ENCODE data around the gene CLMP.
"Not testable (repeated sequence)": the region's sequence is repeated elsewhere in the genome, so short reads cannot be mapped to it uniquely, and the experiment has no call there.

CLMP gene

GRCh38 chr11:123073343-123074057, 121.5 kb downstream of the CLMP start:
- no peak for DNase-seq

GRCh38 chr11:123072762-123073161, 122.3 kb downstream of the CLMP start:
- no peak for DNase-seq

DNA sequence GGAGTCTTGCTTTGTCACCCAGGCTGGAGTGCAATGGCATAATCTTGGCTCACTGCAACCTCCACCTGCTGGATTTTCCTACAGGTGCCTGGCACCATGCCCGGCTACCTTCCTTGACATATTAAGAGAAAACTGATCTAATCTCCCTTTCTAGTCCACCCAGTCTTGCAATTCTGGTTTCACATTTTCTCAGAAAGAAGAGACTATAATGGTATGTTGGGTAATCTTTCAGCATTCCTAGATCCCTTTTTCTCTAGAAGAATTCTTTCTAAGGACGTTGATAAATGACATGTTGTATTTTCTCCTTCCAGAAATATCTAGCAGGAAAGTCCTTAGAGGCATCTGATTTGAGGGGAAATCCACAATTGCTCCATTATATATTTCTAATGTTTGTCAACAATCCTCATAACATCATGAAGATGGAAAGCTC, 122.7 kb downstream of the CLMP start:
- no peak for DNase-seq

- no peak for DNase-seq
These were observed 124.9 kb downstream of the CLMP start for GRCh38 chr11:123069908-123070821.

DNA sequence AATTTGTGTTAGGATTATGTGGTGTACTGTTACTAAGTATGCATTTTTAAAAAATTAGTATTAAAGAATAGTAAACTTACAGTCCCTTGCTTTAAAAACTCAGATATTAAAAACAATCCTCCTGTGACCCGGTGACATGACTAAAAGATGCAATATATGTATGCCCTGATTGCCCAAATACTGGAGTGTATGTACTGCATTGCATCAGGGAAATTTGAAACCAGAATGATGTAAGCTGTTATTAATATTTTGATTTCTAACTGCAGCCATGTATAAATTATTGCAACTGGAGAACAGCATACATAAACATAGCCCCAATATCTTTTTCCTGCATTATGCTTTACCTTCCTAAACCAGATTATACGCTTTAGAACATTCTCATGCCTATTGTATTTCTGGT, 129.4 kb downstream of the CLMP start:
- no peak for DNase-seq

DNA sequence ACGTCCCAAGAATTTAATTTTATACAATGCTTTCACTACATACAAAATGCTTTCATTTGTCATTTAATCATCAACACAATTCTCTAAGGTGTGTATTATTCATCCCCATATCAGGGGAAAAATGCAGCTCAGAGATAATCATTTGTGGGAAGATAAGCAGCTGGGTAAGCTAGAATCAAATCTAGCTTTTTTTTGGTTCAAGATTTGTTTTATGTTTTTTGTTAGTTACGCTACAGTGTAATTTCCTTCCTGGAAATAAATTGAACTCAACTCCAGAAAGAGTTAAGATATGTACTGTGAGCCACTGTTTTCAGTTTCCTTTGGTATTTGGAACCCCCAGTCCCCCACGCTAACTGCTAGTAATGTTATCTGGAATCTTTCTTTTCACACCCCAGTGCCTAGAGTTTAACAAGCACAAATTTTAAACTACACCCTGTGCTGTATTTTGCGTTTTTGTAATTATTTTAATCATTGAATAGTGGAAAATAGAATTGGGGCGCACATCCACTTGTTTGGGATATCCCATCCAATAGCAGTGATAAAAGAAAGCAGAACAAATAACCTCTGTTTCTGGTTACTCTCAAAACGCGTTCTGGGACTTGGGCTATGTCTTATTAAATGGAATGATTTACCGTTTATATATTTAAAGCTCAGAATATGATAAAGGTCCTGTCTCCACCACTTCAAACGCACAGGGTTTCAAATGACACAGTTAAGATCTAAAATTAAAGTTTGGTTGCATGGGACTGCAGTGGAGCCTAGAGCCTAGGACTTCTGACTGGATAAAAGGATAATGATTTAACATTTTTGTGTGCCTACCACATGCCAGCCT, 131.0 kb downstream of the CLMP start:
- DNase-seq: no peak

- peak; percentile 27 for DNase-seq
These were observed 131.9 kb downstream of the CLMP start for GRCh38 chr11:123062892-123063825.

GRCh38 chr11:123062158-123062891, 132.7 kb downstream of the CLMP start:
- peak; percentile 99 for DNase-seq

GRCh38 chr11:123061403-123062157, 133.5 kb downstream of the CLMP start, which contains the start of gene HSPA8:
Gene HSPA8 (minus strand): TSS chr11:123062136. CDS start chr11:123061324, 812 bp downstream.
- DNase-seq: no peak

GRCh38 chr11:123060277-123061000, 134.6 kb downstream of the CLMP start:
- DNase-seq: no peak

GRCh38 chr11:123059041-123059920, 135.8 kb downstream of the CLMP start:
- not testable (repeated sequence) for DNase-seq

- no peak for DNase-seq
These were observed 137.3 kb downstream of the CLMP start for GRCh38 chr11:123057661-123058305.

- DNase-seq: no peak
These were observed 138.1 kb downstream of the CLMP start for GRCh38 chr11:123056835-123057491.

DNA sequence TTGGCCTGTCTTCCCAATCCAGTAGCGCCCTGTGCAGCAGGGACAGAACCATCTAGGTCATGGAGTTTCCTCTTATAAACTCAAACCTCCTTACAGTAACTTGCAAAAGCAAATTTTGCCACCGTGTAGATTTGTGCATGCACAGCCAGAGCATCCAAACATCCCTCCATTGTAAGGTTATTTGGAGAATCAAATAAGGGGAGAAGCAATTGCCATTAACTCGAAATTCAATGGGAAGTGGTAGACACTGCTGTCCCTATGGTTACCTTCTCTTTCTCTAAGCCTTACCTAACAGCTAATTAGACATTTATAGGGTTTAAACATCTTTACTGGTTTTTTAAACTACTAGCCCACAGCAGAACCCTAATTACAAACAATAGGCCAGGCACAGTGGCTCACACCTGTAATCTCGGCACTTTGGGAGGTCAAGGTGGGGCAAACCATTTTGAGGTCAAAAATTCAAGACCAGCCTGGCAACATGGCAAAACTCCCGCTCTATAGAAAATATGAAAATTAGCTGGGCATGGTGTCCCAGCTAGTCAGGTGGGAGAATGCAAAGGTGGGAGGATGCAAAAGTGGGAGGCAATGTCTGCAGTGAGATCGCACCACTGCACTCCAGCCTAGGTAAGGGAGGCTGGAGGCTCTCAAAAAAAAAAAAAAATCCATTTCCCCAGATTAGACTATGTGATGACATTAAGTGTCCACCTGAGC, 139.7 kb downstream of the CLMP start:
- DNase-seq: peak; percentile 18

DNA sequence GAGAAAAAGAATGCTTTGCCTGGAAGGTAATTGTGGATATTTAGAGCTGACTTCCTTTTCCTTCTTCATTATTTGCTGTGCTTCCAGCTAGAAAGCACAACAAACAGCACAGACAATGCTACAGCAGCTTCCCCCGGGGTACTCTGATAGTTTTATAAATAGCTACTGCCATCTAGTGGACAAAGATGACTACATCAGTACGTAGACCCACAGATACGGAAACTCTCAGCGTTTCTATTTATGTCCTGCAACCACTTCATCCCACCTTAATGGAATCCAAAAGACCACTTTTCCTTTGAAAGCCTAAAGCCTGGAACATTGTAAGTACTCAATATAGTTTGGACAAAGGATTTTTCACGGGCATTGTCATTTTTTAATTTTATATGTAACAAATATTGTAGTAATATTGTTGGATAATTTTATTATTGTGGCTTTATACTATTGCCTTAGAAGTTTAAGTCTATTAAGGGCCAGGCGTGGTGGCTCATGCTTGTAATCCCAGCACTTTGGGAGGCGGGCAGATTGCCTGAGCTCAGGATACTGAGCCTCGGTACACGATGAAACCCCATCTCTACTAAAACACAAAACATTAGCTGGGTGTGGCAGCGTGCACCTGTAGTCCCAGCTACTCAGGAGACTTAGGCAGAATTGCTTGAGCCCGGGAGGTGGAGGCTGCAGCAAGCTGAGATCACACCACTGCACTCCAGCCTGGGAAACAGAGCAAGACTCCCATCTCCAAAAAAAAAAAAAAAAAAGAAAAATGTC, 140.6 kb downstream of the CLMP start:
- DNase-seq: peak; percentile 72
